ENCODE data around the gene RBP5.

GRCh38 chr12:7116916-7117315 lies 11.8 kb downstream of the RBP5 start:
- no peak for TF ChIP-seq CTCF (IDR thresholded peaks at IDR 0.05 in 4 of 5, conservative IDR thresholded peaks at IDR 0.05 in 1 of 5)
- no peak for TF ChIP-seq POLR2A (IDR thresholded peaks at IDR 0.05)
